Measurements from ENCODE around the gene DLG2.
A peak's percentile ranks its signal among the peaks of the same experiment; 100 is the strongest.
"Not testable (repeated sequence)": the region's sequence is repeated elsewhere in the genome, so short reads cannot be mapped to it uniquely, and the experiment has no call there.

The DLG2 gene

DNA sequence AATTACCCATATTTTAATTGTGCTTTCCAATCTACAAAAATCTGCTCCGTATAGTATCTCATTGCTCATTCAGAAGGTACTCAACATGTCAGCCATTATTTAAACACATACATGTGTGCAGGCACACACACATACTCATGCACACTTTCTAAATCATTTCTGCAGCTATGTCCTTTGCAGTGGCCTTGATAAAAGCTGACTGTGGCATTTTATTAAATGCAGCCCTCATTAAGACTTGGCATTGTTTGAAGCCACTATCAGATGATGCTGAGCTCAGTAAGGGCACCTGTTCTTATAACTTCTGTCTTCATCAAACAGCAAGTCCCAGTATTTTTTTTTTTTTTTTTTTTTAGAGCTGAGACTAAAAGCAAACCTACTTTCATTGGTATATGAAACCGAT is 1269.1 kb downstream of the DLG2 start:
- no peak for DNase-seq (ENCODE audit: low spot score)

DNA sequence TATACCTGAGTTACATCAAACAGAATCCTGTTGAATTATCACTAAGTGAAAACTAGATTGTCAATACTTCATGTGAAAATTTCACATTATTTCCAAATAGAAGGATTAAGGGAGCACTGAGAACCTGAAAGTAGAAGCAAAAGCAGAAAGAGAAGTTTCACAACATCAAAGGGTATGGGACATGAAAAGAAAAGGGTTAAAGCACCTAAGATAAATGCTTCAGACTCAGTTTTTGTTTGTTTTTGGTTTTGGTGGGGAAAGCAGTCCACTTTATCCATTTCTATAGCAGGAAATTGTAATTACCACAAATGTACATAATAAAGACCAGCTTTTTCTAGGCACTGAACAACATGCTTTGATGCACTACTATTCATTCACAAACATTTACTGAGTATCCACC is 1271.2 kb downstream of the DLG2 start:
- DNase-seq (ENCODE audit: low spot score), result no peak

DNA sequence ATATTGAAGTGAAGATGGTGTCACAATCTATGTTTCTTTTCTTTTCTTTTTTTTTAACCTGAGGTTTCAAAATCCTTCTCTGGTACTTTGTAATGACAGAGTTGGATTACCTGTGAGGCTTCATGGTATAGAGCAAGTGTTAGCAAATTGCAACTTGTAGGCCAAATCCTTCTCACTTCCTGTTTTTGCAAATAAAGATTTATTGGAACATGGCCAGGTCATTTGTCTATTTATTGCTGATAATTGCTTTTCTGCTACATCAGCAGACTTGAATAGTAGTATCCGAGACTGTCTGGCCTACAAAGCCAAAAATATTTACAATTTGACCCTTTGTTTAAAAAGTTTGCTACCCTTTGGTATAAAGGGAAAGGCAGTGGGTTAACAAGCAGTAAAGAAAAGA is 1281.5 kb downstream of the DLG2 start:
- no peak for DNase-seq (ENCODE audit: low spot score)

DNA sequence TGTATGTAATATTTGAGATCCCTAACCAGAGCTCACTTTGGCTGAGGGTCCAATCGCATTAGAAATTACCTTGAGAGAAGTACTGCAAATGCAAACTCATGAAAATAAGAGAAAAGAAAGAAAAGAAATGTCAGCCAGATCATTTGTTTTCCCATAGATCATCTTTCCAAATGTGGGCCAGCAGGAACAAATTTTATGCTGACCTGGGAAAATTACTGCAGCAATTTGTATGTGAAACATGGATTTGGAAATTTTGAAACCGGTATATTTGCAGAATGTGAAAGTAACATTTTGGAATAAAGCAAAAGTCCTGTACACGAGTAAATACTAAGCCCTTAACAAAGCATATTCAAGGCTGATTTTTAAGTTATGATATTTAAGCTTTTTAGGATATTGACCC is 1282.1 kb downstream of the DLG2 start:
- DNase-seq (ENCODE audit: low spot score), result no peak

DNA sequence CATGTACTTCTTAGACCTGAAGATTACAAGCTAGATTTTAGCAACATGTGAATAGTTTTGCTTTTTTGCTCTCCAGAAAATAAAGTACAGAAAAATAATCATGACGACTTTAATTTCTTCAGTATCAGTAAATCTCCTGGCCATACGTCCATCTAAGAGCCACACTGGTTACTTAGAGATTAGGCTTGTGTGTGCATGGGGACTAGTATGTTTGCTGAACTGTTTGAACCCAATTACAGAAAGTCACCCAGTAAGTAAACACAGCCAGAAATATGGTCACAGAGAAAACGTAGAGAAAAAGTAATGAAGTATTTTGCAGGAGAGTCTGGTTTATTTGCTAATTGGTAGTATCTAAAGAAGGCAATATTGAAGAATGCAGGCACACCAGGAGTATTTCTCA is 1287.3 kb downstream of the DLG2 start:
- DNase-seq (ENCODE audit: low spot score), result no peak

DNA sequence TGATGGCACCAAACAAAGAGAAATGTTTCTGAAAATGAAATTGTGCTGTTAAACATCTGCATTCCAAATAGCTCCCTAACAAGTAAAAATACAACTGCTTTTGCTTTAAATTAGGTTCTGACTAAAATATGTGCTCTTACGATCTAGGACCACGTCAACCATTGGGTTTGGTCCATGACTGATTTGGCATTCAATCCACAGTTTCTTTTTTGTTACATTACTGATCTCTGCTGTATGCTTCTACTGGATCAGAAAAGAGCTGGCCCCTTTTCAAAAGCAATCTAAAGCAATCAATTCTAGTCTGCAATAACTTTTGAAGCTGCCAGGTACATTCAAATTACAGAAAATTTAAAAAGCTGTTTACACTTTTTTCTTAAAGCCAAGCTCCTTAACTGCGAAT is 1293.9 kb downstream of the DLG2 start:
- peak; percentile 8 for DNase-seq (ENCODE audit: low spot score)

DNA sequence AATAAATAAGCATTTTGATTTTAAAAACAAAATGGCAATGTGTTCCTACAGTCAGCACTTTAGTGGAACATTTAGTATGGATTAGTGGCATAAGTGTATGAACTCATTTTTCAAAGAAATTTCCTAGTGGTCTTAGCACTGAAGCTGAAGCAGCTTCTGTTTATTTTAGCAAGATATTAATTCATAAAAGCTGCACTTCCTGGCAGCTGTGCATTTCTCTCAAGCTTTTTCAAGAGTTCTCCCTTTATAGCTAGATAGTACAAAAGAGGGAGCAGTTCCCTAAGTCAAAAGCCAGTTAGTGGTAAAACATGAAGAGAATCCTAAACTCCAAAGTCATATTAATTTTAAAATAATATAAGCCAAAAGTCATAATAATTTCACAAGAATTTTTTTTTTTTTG is 1304.9 kb downstream of the DLG2 start:
- DNase-seq (ENCODE audit: low spot score), result no peak

DNA sequence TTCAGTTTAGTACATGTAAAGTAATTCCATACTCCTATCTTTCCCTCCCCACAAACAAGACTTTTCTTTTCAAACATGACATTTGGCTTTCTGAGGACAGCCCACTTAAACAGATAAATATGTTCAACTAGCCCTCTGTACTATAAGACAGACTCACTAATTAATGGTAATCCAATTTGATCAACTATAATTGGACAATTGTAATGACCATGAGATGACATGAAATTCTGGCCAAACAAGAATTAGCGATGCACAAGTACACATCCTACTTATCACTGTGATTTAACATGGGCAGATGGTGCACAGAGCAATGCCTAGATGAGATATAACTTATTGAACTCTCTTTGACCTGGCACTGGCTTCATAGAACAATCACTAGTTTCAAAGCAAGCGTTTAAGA is 1307.3 kb downstream of the DLG2 start:
- DNase-seq (ENCODE audit: low spot score), result no peak

DNA sequence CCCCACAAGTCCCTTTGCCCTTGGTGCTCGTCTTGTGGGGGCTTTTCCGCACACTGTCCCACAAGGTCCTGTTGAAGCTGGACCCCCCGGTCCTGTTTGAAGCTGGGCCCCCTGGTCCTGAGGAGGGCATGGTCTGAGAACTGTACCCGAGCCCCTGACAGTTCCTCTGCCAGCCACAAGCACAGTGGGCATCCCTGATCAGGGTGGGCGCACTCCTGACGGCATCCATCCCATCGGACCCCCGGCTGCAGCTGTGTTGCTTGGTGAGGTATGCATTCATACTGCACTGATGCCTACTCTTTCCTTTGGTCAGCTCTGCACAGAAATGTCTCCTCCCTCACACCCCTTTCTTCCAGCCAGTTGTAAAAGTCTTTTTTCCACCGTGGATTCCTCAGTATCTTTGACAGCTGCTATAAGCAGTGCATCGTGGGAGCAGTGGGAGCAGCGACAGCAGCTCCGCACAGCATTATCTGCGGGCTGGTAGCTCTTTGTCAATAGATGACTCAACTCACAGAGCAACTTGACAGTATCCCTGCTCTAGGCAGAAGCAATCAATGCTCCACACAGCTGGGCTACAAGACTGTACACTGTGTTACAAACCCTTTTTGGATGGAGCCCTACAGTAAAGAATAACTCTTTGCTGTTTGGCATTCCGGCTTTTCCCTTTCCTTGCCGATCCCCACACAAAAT is 1310.1 kb downstream of the DLG2 start:
- DNase-seq (ENCODE audit: low spot score), result peak; percentile 29

DNA sequence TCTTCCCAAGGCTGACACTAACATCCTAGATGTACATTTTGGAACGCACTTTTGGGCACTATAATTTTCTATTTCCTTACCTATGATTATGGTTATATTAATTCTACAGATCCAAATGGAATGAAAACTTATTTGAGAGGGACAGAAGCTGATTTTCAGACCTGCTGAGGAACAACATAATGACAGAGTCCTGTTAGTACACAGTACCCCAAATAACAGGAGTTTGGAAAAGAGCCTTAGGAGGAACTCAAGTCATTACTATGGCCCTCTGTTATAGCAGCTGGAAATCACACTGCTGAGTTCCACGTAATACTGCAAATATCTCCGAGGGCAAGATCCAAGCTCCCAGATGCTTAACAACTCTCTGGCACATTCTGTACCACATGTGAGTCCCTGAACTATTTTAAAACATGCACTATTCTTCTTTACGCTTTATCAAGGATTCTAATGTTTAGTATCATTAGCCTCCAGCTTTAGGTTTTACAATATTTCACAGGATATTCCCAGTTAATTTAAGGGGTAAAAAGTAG is 1313.2 kb downstream of the DLG2 start:
- DNase-seq (ENCODE audit: low spot score), result peak; percentile 44

DNA sequence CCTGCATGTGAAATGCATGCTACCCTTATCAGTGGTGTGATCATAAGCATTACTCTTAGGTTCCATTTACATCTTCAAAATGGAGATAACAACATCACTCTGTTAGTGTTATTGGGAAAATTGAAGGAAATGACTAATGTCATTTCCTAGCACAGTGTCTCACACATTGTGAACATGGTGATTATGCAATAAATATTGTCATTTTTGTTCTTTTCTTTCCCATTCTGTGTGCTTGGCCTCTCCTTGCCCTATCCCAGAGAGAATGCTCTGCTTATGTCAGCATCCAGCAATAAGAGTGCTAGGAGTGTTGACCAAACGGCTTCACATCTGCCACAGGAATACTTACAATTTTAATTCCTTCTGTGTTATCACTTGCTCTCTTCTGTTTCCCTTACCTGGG is 1316.9 kb downstream of the DLG2 start:
- DNase-seq (ENCODE audit: low spot score), result no peak

DNA sequence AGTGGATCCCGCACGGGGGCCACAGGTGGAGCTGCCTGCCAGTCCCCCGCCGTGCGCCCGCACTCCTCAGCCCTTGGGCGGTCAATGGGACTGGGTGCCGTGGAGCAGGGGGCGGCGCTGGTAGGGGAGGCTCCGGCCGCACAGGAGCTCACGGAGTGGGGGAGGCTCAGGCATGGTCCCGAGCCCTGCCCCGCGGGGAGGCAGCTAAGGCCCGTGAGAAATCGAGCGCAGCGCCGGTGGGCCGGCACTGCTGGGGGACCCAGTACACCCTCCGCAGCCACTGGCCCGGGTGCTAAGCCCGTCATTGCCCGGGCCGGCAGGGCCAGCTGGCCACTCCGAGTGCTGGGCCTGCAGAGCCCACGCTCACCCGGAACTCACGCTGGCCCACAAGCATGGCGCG is 1318.7 kb downstream of the DLG2 start:
- DNase-seq (ENCODE audit: low spot score), result not testable (repeated sequence)

DNA sequence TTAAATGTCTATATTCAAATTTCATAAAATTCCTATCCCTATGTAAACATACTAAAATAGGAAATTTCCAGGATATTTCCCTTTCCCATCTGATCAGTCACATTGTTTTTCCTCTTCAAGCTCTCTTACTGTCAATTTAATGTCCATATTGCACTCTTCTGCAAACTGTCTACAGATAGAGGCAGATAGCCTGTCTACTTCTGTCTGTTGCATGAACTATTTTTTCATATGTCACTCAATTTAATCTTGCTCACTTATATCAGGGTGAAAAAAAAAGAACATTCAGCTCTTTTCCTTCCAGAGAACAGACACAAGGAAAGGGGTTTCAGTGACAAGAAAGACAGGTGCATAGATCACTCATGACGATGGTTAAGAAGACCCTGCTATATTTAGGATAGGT is 1327.1 kb downstream of the DLG2 start:
- DNase-seq (ENCODE audit: low spot score), result no peak

DNA sequence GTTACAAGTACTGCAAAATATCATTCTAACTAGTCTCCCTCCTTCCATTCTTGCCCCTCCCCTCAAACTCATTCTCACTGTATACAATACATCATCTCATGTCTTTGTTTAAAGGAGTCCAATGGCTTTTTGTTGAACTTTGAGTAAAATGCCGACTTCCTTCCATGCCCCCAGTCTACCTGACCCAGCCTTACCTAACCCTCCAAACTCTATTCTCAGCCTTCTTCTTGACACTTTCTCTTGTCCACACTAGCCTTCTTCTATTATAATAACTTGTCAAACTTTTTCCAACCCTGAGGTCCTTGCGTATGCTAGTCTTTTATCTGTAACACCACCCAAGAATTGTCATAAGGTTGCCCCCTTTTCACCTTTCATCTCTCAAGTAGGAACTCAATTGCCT is 1329.6 kb downstream of the DLG2 start:
- no peak for DNase-seq (ENCODE audit: low spot score)

DNA sequence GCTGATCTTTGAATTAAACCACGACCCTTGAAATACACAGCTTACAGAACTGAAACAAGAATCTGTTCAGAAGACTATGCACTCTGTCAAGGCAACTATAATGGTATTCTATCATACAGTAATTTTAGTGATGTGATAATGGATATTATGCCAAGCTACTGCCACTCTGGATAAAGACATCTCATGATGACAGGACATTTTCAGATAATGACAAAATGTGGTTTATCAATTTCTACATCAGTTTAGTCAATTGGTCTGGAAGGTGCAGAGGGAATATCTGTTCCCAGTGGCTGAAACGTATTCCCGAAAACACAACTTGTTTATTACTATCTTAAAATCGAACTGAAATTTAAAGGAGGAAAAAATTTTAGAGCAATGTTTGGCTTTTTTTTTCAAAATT is 1331.3 kb downstream of the DLG2 start:
- DNase-seq (ENCODE audit: low spot score), result no peak

DNA sequence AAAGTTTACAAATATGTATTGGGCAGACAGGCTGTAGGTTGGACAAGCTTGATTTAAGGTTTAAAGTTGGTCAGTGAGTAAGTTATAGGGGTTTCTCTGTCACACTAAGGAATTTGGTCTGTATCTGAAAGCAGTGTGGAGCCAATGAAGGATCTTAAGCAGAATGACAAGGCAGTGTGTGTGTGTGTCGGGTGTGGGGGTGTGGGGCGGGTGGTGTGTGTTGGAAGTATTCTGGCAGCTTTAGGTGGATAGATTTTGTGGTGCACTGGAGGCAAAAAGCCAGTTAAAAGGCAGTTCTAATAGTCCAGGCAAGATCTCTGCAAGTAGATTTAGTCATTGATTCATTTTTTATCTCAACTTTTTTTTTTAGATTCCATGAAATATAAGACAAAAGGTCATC is 1334.2 kb downstream of the DLG2 start:
- no peak for DNase-seq (ENCODE audit: low spot score)

DNA sequence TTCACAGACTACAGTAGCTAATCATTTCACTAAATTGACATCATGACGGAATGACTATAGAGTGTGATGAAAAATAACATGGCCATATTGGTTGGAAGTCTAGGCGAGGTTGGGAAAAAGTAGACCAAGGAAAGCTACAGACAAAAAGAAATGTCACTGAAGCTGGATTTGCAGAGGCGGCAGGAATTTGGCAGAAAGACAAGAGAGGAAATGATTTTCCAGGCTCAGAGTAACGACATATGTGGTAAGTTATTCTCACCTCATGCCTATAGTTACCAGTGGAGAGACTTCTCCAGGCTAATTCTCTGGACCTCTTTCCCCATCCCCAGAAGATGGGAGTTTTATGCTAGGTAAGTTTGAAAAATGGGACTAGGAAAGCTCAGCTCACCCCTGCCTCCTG is 1335.1 kb downstream of the DLG2 start:
- DNase-seq (ENCODE audit: low spot score), result peak; percentile 12

DNA sequence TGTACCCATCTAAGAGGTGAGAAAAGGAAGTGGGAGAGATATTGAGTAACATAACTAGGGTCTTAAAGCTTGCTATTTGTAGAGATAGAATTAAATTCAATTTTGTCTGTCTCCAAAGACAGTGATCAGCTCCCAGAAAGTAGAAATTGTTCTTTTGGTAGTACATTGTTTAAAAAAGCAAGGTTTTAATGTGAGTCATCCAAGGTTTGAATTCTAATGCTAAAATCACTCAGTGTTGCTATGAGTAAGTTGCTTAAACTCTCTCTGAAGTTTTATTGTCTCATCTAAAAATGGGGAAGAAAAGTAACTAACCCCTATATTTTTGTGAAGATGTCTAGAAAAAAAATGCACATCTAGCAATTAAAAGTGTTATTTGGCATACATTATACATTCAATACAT is 1336.5 kb downstream of the DLG2 start:
- peak; percentile 21 for DNase-seq (ENCODE audit: low spot score)

DNA sequence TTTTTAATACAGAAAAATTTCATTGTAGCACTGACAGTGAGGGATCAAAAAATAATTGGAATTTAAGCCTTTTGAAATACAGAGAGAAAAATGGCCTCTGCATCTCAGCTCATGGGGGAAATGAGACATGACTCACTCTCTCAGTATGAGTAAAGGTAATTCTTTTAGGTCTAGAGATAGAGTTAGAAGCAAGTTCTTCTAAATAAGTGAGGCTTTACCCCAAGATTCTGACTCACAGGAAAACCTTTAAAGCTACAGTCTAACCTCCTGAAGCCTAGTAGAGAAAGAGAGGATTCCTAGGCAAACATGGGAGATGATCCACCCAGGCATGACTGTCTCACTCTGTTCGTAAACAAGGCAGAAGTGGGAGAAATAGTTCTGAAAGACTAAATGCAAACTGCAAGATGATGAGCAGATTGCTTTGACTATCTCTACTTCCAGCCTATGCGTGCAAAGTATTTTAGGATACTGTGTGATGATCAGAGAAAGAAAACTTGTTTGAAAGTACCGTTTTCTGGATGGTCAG is 1337.7 kb downstream of the DLG2 start:
- peak; percentile 43 for DNase-seq (ENCODE audit: low spot score)

DNA sequence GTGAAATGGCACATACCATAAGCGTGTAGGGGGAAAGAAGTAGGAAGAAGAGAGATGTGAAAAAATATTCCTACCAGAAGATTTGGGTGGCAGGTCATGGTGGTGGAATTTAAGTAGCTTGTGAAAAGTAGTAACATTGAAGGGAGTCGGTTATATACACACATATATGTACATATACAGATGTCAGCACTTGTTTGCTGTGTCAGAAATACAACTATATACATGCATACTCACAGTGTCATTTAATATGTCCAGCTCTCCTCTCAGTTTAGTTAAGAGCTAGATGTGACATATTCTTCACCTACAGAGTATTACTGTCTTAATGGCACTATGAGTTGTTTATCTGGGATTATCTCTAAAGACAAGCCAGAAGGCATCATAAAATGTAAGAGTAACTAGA is 1353.6 kb downstream of the DLG2 start:
- DNase-seq (ENCODE audit: low spot score), result no peak

DNA sequence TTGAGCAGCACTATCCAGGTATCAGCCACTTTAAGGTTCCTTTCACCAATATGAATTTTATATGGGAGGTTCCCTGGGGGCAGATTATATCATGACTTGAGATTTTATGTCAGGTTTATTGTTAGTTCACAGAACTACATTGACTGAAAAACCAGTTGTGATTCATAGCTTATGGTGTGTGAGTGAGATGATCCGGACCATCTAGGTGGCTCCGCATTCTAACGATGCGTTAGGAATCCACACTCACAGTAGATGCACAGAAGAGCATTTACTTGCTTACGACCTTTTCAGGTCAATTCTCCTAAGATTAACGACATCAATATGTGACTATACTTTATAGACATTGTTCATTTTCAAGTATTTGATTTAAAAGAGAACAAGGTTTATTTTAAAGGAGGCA is 1356.7 kb downstream of the DLG2 start:
- no peak for DNase-seq (ENCODE audit: low spot score)

DNA sequence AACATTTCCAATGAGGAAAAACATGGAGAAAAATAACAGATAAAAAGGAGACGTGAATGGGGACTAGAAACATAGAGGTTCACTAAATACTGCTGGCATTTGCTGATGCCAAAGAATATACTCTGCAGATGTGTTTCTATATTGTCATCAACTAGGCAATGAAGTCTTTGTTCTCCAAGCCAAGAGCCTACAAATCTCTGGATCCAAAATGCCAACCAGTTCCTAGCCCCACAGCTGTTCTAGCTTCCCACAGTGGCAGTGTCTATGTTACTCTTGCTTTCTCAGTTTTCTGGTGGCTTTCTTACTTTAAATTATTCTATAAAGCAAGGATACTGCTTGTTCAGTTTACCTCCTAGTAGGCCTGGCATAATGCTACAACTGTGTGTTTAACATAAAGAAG is 1363.1 kb downstream of the DLG2 start:
- no peak for DNase-seq (ENCODE audit: low spot score)

DNA sequence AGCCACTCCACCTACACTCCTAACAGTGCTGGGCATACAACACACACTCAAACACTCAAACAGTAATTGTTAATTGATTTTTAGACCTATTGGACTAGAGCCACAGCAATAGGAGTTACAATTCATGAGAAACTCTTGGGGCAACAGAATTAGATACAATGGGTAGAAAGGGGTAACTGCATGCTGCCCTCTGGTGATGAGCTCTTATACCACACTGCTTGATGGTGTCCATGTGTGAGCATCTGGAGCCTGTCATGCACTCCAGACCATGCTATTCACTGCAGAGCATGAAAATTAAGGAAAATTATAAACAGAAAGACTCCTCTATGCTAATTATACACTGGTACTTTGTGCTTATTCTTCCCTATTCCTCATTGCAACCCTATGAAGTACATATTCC is 1365.4 kb downstream of the DLG2 start:
- no peak for DNase-seq (ENCODE audit: low spot score)

DNA sequence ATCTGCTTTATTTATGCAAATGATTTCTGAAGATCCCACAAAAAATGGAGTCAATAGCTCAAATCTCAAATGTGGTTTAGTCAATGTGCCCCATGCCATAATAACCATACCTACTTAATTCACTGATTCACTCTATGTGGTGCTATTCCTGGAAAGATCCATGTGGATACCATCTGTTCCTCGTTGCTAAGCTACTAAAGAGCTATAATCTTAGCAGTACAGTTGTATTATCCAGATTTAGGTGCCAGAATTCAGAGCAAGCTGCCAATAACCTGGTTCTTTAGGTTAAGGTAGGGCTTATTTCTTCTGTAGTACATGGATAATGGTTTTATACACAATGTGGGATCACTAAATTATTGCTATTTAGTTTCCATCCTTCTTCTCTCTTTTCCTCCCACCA is 1366.3 kb downstream of the DLG2 start:
- no peak for DNase-seq (ENCODE audit: low spot score)
